Inflammatory macrophage (primary cell): Measurements from ENCODE around the gene OR2Y1.
"Not testable (repeated sequence)": the region's sequence is repeated elsewhere in the genome, so short reads cannot be mapped to it uniquely, and the experiment has no call there.

ENCODE experiments used
- DNase-seq, 2 donors: peaks; one replicate each; pipeline ENCODE4 v3.0.0-alpha.2; 2020 to 2022
- total RNA-seq, 18 experiments: gene quantifications; one replicate each; lab custom pipeline; 2026; ENCODE audit warnings: mixed read lengths in 6 of 18, inconsistent platforms in 2 of 18; lab: John Stamatoyannopoulos, UW

OR2Y1 gene, protein sequence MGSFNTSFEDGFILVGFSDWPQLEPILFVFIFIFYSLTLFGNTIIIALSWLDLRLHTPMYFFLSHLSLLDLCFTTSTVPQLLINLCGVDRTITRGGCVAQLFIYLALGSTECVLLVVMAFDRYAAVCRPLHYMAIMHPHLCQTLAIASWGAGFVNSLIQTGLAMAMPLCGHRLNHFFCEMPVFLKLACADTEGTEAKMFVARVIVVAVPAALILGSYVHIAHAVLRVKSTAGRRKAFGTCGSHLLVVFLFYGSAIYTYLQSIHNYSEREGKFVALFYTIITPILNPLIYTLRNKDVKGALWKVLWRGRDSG
- 0 reads per million in 18 experiments for total RNA-seq

DNA sequence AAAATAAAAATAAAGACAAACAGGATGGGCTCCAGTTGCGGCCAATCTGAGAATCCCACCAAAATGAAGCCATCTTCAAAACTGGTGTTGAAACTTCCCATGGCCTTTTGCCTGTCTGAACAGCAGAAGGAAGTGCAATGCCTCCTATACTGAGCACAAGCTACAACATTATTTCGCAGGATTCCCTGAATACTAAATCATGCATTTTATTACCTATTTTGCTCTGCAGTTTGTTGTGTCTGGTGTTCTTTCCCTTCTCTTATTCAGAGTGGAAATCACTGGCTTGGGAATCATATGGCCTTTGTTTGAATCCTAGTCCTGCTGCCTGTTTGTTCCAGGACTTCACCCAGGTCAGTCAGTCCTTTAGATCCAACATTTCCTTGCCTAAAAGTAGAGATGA is at the start of gene OR2Y1:
TSS of gene OR2Y1 (minus strand) at position 101 of the 400 bp plus-strand sequence. CDS start at position 101, 0 bp downstream.
- no peak for DNase-seq

DNA sequence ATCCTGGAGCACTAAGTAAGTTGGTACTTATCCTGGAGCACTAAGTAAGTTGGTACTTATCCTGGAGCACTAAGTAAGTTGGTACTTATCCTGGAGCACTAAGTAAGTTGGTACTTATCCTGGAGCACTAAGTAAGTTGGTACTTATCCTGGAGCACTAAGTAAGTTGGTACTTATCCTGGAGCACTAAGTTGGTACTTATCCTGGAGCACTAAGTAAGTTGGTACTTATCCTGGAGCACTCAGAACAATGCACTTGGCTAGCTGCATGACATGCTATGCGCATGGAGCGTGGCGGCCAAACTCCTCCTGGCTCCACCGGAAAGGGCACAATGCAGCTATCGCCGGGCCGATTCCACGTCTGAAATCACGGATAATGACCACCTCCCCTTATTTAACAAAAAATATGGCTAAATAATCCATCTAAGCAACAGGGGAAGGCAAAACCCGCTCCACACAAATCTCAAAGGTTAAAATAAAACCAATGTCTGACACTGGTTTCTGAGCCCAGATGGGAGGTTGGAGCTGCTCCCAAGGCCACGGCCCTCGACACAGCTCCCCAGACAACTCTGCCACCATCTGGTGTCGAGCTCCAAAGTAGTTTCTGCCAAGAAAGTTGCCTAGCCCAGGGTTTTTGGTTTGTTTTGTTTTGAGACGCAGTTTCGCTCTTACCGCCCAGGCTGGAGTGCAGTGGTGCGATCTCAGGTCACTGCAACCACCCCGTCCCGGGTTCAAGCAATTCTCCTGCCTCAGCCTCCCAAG is 49.0 kb upstream of the OR2Y1 start:
- not testable (repeated sequence) for DNase-seq

DNA sequence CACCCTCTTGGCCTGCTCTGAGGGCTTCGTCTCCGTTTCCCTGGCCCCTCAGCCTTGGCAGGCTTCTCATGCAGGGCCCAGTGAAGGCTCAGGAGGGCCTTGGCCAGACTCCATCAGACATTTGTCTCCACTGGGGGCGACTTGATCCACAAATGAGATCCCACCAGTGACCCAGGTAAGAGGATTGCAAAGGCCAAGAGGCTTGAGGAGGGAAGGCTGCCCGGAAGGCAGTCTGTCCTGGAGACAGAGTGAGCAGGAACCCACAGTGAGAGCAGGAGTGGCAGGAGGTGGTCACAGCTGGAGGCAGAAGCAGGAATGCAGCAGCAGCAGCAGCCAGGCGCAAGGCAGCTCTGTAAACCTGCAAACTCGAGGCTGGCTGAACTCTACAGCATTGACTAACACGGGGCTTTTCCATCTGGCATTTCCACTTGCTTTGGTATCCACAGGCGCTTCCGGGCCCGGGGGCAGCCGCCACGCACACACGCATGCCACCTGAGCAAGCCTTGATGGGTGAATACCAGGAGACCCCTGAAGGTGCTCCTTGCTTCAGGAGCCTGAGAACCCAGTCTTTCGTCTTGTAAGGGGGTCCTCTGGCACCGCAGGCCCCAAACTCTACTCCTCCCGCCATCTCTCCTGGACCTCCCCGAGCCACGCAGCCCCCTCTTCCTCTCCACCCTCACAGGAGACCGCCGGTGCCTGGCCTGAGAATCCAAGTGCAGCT is 48.0 kb upstream of the OR2Y1 start:
- no peak for DNase-seq

DNA sequence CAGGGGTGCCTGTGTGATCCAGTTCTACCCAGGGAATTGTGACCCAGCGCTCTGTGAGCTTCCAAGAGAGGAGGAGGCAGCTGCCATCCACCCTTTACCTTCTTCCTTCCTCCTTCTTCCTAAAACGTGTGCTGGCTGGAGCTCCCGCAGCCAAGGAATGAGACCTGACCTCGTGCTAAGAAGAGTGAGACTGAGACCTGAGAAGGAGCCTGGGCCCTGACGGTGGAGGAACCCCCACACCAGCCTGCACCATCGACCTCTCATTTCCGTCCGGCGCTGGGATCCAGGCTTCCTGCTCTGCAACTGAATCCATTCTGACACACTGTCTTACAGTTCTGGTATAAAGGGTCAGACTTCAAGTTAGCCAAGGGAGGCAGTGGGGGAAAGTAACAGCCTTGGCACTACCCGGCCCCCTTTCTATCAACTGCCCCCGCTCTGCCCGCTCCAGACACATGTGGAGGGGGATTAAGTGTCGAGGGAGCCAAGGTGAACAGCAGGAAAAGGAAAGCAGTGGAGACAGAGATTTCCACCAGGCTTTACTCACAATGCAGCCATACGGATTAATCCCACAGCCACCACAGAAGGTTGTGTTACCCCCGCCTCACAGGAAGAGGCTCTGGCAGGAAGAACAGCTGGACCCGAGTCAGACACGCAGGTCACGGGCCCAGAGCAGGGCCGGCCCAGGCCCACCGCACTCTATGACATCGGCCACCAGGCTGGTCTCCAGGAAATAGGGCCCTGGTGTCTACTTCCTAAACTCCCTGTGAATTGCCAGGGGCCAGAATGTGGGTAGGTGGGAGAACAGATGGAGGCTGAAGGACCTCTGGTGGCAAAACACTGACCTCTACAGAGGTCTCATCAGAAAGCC is 46.9 kb upstream of the OR2Y1 start:
- DNase-seq: no peak

DNA sequence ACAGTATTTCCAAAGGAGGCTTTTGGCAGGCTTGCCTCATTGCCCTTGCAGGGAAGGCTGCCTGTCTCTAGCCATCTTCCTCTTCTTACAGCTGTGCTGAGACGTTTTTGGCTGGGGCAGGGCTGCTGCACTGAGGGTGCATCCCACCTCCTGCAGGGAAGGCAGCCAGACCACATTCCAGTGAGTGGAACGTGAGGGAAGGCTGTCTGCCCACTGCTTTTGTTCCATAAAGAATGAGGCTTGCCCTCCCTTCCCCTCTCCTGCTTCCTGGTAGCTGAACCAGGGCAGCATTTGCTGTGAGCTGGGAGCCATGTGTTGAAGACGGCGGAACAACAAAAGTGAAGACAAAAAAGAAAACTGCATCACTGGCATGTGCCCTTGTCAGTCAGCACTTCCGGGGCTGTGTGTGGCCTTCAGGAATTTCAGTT is 46.0 kb upstream of the OR2Y1 start:
- DNase-seq: peak in 1 of 2 donors; percentile 38

DNA sequence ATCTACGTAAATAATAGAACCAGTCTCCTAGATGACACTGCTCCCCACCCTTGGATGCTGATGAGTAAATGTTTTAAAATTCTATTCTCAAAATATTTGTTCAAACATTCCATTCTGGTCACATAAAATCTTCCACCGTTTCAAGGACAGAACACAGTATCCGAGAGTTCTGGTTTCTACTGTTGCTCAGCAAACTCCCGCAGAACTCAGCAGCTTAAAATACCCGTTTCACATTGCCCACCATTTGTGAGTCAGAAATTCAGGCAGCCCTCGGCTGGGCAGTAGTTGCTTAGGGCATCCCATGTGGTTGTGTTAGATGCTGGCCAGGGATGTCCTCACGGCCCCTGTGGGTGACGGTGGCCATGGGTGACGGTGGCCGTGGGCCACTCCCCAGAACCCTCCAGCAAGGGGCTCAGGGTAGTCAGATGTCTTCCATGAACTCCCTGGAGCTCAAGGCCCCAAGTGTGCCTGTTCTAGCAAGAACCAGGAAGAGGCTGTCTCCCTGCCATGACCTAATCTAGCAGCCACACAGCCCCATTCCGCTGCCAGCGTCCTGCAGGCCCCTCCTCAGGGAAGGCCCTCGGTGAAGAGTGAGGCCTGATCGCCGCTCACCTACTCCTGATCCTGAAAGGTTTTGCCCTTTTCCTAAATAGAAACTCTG is 45.4 kb upstream of the OR2Y1 start:
- DNase-seq: no peak

DNA sequence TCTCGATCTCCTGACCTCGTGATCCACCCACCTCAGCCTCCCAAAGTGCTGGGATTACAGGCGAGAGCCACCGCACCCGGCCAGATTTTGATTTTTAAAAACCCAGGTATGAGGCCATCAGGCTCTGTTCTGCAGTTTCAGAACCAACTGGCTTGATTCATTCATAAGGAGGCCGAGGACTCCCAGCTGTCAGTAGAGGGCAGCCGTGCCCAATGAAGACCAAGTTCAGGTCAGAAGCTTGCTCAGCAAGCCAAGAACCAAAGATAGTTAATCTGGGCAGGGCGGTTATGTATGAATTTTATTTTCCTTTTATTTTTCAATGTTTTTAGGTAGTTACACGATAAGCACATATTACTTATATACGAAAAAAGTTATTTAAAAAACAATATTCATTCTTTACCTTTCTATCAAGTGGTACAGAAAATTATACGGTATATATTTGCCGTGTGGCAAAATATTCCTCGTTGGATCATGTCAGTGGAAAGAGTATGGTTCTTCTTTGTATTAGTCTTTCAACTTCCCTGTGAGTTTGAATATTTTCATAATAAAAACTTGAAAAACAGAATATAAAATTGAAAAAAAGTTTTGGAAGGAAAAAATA is 44.7 kb upstream of the OR2Y1 start:
- DNase-seq: peak; percentile 50 to 51

DNA sequence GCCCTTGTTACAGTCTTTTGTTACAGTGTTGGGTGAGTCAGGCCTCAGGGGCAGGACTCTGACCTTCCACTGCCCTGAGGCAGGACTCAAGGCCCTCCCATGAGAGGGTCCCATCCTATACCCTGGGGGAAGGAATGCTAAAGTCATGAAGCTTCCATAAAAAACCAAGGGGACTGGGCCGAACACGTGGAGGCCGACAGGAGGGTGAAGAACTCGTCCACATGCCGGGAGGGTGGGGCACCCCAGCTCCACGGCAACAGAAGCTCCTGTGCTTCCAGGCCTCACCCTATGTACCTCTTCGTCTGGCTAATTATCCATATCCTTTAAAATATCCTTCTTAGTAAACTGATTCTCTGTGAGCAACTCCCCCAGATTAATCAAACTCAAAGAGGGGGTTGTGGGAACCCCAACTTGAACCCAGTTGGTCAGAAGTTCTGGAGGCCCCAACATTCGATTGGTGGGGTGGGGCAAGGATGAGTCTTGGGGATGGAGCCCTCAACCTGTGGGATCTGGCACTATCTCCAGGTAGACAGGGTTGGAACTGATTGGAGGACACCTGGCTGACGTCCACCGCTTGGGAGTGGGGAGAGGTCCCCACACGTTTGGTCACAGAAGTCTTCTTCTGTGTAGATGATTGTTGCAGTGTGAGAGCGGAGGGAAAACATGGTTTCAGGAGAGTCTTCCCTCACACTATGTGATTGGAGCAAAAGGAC is 43.6 kb upstream of the OR2Y1 start:
- no peak for DNase-seq

DNA sequence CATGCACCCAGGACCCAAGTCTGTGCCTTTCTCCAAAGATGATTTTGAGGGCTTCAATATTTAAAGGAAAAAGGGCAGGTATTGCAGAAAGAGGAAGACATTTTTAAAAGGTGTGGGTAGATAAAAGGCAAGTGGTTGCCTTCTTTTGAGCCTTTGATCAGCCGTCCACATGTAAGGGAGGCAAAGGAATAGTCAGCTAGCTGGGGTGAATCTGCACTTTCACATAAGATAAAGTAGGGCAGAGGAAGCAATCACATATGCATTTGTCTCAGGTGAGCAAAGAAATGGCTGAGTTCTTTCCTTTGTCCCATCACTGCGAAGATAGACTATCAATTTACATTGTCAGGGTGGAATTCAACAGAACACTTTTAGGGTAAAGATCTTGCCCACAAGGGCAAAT is 42.9 kb upstream of the OR2Y1 start:
- no peak for DNase-seq

DNA sequence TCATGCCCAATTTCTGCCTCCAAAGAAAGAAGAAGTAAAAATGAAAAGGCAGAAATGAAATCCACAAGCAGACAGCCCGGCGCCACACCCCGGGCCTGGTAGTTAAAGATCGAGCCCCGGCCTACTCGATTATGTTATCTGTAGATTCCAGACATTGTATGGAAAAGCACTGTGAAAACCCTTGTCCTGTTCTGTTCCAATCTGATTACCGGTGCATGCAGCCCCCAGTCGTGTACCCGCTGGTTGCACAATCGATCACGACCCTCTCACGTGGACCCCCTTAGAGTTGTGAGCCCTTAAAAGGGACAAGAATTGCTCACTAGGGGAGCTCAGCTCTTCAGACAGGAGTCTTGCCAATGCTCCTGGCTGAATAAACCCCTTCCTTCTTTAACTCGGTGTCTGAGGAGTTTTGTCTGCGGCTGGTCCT is 42.1 kb upstream of the OR2Y1 start:
- not testable (repeated sequence) for DNase-seq

DNA sequence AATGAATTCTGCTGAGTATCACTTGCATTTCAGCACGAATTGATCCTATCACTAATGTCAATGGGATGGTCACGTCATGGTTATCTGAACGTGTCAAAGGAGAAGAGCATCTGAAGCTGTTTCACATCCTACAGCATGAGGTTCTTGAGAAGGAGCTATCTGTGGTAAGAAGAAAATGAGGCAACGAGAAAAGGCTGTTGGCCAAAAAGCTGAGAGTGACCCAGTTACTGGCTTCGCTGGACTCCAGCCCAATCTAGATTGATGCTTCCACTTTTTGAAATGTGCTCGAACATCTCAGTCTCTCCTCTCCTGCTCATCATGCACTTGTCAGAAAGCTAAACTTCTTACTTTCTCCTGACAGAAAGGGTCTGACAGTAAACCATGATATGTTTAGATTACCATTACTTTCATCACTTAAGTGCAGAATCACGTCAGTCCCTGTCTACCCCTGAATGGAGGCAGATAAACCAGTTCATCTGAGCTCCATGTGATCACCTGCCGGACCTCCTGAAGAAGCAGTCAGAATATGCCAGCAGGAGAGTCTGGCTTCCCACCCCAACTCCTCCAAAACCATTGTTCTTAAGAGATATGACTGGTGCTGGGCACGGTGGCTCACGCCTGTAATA is 40.2 kb upstream of the OR2Y1 start:
- DNase-seq: no peak

DNA sequence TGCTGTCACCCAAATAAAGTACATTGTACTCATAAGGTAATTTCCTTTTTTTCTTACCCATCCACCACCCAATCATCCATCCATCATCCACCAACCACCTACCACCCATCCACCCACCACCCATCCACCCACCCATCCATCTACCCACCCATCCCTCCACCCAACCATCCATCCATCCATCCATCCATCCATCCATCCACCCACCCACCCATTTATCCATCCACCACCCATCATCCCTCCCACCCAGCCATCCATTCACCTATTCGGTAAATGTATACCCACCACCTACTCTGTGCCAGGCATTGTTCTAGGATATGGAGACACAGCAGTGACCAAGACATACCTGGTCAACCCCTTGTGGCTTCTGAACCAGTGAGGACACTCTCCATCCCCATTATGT is 37.6 kb upstream of the OR2Y1 start:
- no peak for DNase-seq

DNA sequence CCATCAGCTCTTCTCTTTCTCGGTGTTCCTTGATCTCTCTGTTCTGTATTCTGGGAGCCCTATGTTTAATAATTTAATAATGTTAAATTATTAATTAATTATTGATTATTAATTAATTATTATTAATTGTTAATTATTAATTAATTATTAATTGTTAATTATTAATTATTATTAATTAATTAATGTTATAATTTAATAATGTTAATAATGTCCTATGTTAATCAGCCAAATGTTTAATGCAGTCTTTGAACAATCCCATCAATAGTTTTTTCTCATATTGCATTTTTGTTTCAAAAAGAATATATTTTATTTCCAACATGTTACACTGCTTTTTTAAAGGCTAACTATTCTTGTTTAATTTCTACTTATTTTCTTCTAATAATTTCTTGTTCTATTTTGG is 36.5 kb upstream of the OR2Y1 start:
- DNase-seq: no peak

DNA sequence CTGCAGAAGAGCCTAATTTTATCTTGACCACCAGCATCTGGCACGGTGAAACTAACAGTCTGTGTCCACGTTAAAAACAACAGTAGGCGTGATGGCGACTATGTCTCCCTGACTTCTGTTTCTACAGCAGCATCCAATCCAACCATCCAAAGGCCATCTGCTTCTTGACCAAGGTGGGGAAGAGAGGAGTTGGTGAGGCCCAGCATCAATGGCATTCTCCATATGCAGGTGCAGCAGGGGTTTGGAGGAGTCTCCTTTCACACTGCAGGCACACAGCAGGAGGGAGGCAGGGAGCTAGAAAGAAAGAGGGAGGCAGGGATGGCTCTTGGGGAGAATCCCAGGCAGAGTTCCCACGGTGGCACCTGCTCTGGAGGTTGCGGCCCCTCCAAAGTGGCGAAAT is 35.8 kb upstream of the OR2Y1 start:
- no peak for DNase-seq

DNA sequence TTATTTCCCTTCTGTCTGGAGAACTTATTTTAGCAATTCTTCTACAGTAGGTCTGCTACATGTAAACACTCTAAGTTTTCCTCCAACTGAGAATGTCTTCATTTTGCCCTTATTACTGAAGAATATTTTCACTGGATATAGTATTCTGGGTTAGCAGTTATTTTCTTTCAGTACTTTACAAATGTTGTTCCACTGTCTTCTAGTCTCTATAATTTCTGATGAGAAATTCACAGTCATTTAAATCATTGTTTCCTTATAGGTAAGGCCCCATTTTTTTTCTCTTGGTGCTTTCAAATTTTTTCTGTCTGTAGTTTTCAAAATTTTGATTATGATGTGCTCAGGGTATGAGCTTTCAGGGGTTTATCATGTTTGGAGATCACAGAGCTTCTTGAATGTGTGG is 32.0 kb upstream of the OR2Y1 start:
- no peak for DNase-seq

DNA sequence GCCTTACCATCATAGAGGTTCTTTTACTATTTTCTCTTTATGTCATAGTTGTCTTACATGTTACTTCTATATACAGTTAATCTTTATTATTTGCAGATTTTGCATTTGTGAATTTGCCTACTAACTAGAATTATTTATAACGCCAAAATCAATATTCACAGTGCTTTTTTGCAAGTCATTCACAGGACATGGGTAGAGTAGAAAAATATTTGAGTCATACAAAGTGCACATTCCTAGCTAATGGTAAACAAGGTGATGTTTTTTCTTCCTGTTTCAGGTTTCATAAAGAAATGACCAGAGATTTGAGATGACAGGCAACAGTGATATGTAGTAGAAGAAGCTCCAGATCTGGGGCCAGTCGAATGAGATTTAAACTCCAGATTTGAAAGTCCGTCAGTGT is 30.0 kb upstream of the OR2Y1 start:
- no peak for DNase-seq

DNA sequence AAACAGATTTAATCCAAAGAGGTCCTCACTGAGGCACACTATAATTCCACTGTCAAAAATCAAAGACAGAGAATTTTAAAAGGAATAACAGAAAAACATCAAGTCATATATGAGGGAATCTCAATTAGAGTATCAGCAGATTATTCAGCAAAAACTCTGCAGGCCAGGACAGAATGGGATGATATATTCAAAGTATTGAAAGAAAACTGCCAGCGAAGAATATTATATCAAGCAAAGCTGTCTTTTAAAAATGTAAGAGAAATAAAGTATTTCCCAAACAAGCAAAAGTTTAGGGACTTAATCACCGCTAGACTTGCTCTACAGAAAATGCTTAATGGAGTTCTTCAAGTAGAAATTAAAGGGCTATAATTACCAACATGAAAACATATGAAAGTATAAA is 15.7 kb upstream of the OR2Y1 start:
- DNase-seq: no peak

DNA sequence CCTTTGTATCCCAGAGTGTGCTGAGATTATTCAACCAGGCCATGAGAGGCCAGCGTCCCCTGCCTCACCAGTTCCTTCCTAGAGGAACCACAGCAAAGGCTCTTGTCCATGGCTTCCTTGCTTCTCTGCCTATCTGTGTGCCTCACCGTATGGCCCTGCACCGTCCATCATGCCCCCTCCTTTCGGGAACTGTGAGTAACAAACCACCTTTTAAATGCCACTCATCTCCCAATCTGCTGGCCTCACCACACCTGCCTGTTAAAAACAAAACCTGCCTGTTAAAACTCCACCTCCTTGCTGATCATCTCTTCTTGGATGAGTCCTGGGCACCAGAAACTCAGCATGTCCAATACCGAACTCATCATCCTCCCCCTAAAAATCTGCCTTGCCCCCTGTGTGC is 4.4 kb upstream of the OR2Y1 start:
- DNase-seq: no peak

DNA sequence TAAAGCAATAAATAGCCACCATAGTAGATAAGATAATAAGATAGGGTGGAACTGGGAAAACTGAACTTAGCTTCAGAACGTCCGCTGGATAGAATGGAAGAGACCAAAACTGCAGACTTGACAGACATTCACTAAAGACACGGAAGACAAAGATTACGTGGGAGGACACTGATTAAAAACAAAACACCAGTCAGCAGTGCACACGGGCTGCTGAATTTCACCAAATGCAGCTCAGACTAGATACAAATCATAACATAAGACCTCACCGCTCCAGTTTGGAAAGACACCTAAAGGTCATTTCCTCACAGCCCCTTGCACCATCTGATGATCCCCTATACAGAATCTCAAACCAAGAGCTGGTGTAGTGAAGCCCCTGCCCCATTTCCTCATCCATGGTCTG is 2.9 kb upstream of the OR2Y1 start:
- no peak for DNase-seq

DNA sequence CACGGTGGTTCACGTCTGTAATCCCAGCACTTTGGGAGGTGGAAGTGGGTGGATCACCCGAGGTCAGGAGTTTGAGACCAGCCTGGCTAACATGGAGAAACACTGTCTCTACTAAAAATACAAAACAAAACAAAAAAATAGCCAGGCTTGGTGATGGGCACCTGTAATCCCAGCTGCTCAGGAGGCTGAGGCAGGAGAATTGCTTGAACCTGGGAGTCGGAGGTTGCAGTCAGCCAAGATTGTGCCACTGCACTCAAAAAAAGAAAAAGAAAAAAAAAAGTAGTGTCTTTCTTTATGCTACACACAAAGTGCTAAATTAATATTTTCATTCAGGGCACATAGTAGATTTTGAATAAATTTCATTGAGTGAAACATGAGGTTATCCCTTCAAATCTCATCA is 1.1 kb upstream of the OR2Y1 start:
- not testable (repeated sequence) for DNase-seq
